Stimulated activated CD8-positive, alpha-beta memory T cell treated with anti-CD3 and anti-CD28 coated beads, Interleukin-7, amount 100 ng/mL, for 4 hours (primary cell): Measurements from ENCODE around the gene KRTAP5-4.
"Not testable (repeated sequence)": the region's sequence is repeated elsewhere in the genome, so short reads cannot be mapped to it uniquely, and the experiment has no call there.

ENCODE experiments used
- DNase-seq, 2 donors: peaks; one replicate each; pipeline ENCODE4 v3.0.0-alpha.2; 2020; ENCODE audit warnings: low read depth in 2 of 2

Gene KRTAP5-4

GRCh38 chr11:1622086-1622485 lies at the start of gene KRTAP5-4:
Gene KRTAP5-4, minus strand, starts transcription at chr11:1622138. Its CDS starts 45 bp downstream, at chr11:1622093.
- no peak for DNase-seq

GRCh38 chr11:1671658-1672057 lies 49.7 kb upstream of the KRTAP5-4 start:
- no peak for DNase-seq

GRCh38 chr11:1670905-1671371 lies 49.0 kb upstream of the KRTAP5-4 start:
- no peak for DNase-seq

GRCh38 chr11:1670457-1670856 lies 48.5 kb upstream of the KRTAP5-4 start:
- not testable (repeated sequence) for DNase-seq

- DNase-seq = no peak
These were observed 47.7 kb upstream of the KRTAP5-4 start for GRCh38 chr11:1669546-1670218.

GRCh38 chr11:1668911-1669473 lies 47.1 kb upstream of the KRTAP5-4 start:
- DNase-seq = no peak

- DNase-seq = no peak
These were observed 46.0 kb upstream of the KRTAP5-4 start for GRCh38 chr11:1667906-1668305.

GRCh38 chr11:1667121-1667850 lies 45.3 kb upstream of the KRTAP5-4 start:
- no peak for DNase-seq

GRCh38 chr11:1665313-1665712 lies 43.4 kb upstream of the KRTAP5-4 start:
- DNase-seq = no peak

- not testable (repeated sequence) for DNase-seq
These were observed 40.9 kb upstream of the KRTAP5-4 start for GRCh38 chr11:1662699-1663283.

- not testable (repeated sequence) for DNase-seq
These were observed 39.7 kb upstream of the KRTAP5-4 start for GRCh38 chr11:1661454-1662269.

GRCh38 chr11:1660111-1660867 lies 38.4 kb upstream of the KRTAP5-4 start:
- DNase-seq = no peak

- DNase-seq = no peak
These were observed 37.6 kb upstream of the KRTAP5-4 start for GRCh38 chr11:1659506-1659905.

- no peak for DNase-seq
These were observed 34.7 kb upstream of the KRTAP5-4 start for GRCh38 chr11:1656670-1657069.

GRCh38 chr11:1656061-1656441 lies 34.1 kb upstream of the KRTAP5-4 start:
- no peak for DNase-seq

GRCh38 chr11:1655168-1656060 lies 33.5 kb upstream of the KRTAP5-4 start:
- DNase-seq = no peak

- no peak for DNase-seq
These were observed 32.6 kb upstream of the KRTAP5-4 start for GRCh38 chr11:1654388-1655167.

GRCh38 chr11:1653541-1654387 lies 31.8 kb upstream of the KRTAP5-4 start:
- DNase-seq = no peak
